ENCODE results near the gene NRIP1.

GRCh38 chr21:15063814-15064575, 805 bp downstream of the NRIP1 start:
- TF ChIP-seq CTCF (IDR thresholded peaks at IDR 0.05) = no peak
- TF ChIP-seq EZH2 (IDR thresholded peaks at IDR 0.05) = no peak
